ENCODE measurements around the gene HIP1. TPM values are rescaled to one million over a fixed set of nuclear protein-coding genes. Genes with fewer than 3 reads are reported as not detected.

The HIP1 gene
- total and polyA plus RNA-seq, 9 of the 15 experiments (the other 6 are each of a cell fraction or from before 2014, with no cell fraction given), result 2.4 to 13.7 (median 9.5) TPM

DNA sequence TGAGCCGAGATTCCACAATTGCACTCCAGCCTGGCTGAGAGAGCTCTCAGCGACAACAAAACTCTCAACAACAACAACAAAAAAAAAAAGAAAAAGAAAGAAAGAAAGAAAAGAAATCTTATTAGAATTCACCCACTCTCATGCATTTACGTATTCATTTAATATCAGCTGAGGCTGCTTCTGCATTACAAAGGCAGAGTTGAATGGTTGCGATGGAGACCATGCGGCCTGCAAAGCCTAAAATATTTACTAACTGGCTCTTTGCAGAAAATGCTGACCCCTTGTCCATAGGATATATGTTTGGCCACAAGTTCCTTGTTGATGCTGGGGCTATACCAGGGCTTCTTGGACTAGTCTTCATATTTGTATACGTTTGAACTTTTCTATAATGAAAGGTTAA is 137.2 kb downstream of the HIP1 start:
- CTCF ChIA-PET (ENCODE audit: low intra/inter-chr PET ratio), result no interaction called here
- H4K20me1 ChIP-seq (replicated peaks; ENCODE audit: control insufficient read depth, insufficient read depth, low read length), result no peaks in the 10 kb centered on the region
- no peak for ATAC-seq
- H3K36me3 ChIP-seq (ENCODE audit: control insufficient read depth, insufficient read depth, low read length), result no peaks in the 10 kb centered on the region
- 73% methylated on average over 6 of the region's 6 CpGs for WGBS (ENCODE audit: insufficient coverage, low coverage, missing lambda C conversion rate)
- no peaks in the 10 kb centered on the region for H3K79me2 ChIP-seq (ENCODE audit: control insufficient read depth, insufficient read depth, low read length)
- H3K4me1 ChIP-seq (replicated peaks in 1 of 2; ENCODE audit: control insufficient read depth in 2 of 2, insufficient read depth in 2 of 2, low read length in 2 of 2), result peaks cover 13 to 17% of the 10 kb centered on the region in 2 experiments; a peak in 4 of 5 replicates
- no peak overlapping the region for H3K9ac ChIP-seq (ENCODE audit: insufficient read depth in 1 of 2, low read depth in 2 of 2, low read length in 2 of 2)
- H2AFZ ChIP-seq (ENCODE audit: low read depth, low read length), result no peak overlapping the region
- no peaks in the 10 kb centered on the region for H3K27me3 ChIP-seq (ENCODE audit: control insufficient read depth in 2 of 2, insufficient read depth in 2 of 2, low read length in 2 of 2)
- no peak overlapping the region for H3K4me3 ChIP-seq
- intact Hi-C loops (cut with micrococcal nuclease) (no loop called here), in situ Hi-C loops (cut with MboI) (no loop called here)
- no peak overlapping the region for H3K27ac ChIP-seq (ENCODE audit: extremely low read depth, low read depth, low read length)
- no peaks in the 10 kb centered on the region for H3K9me1 ChIP-seq (ENCODE audit: control insufficient read depth, insufficient read depth, low read length)
- no peak for DNase-seq (ENCODE audit: extremely low read depth in 1 of 4, low spot score in 3 of 4)
- H3K4me2 ChIP-seq (ENCODE audit: insufficient read depth, low read length), result no peak overlapping the region
- TF ChIP-seq GTF2A2 (tag; IDR thresholded peaks at IDR 0.05) (no peak), PCBP2 (IDR thresholded peaks at IDR 0.05; ENCODE audit: low read depth, low read length, poor library complexity, severe bottlenecking) (no peak), SAFB (IDR thresholded peaks at IDR 0.05; ENCODE audit: borderline replicate concordance, low read depth, low read length) (no peak), ZNF695 (CRISPR knock-in tag; IDR thresholded peaks at IDR 0.05) (no peak), CCAR2 (IDR thresholded peaks at IDR 0.05; ENCODE audit: low read depth, low read length) (no peak), ZFPM2 (CRISPR knock-in tag; IDR thresholded peaks at IDR 0.05) (no peak), SRSF3 (IDR thresholded peaks at IDR 0.05; ENCODE audit: insufficient read depth, low read length) (no peak), MAZ (CRISPR knock-in tag; conservative IDR thresholded peaks at IDR 0.05 in 1 of 2, IDR thresholded peaks at IDR 0.05 in 1 of 2) (no peak), KLF1 (tag; IDR thresholded peaks at IDR 0.05) (no peak)
- TF ChIP-seq, protein P1, sequence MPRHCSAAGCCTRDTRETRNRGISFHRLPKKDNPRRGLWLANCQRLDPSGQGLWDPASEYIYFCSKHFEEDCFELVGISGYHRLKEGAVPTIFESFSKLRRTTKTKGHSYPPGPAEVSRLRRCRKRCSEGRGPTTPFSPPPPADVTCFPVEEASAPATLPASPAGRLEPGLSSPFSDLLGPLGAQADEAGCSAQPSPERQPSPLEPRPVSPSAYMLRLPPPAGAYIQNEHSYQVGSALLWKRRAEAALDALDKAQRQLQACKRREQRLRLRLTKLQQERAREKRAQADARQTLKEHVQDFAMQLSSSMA (CRISPR knock-in tag; IDR thresholded peaks at IDR 0.05), result no peak
- TF ChIP-seq, protein P2, sequence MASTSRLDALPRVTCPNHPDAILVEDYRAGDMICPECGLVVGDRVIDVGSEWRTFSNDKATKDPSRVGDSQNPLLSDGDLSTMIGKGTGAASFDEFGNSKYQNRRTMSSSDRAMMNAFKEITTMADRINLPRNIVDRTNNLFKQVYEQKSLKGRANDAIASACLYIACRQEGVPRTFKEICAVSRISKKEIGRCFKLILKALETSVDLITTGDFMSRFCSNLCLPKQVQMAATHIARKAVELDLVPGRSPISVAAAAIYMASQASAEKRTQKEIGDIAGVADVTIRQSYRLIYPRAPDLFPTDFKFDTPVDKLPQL (IDR thresholded peaks at IDR 0.05; ENCODE audit: extremely low read depth, insufficient read length), result no peak
- no peak for FAIRE-seq
- POLR2A ChIA-PET, result no interaction called here
- no peaks in the 10 kb centered on the region for H3K9me3 ChIP-seq (replicated peaks; ENCODE audit: control insufficient read depth, insufficient read depth, low read depth, low read length)
- BruUV-seq (replicated peaks), result no TSS peak
